ENCODE data around the gene DSCAM.

Gene DSCAM

DNA sequence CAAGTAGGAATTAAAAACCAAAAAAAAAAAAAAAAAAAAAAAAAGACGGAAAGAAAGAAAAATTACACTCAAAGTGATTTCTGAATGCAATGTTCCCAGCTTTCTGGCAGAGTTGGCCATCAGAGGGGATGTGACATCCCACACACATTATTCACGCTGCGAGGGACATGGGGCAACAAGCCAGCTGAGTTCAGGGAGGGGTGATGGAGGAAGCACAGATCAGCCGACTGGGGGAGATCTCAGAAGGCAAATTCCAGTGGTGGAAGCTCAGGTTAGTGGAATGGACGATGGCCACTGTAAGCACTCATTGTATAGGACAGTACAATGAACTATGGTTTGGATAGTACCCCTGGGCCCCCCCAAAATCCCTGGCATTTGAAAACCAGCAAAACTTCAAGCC is 667.8 kb downstream of the DSCAM start:
- TF ChIP-seq, protein P1, sequence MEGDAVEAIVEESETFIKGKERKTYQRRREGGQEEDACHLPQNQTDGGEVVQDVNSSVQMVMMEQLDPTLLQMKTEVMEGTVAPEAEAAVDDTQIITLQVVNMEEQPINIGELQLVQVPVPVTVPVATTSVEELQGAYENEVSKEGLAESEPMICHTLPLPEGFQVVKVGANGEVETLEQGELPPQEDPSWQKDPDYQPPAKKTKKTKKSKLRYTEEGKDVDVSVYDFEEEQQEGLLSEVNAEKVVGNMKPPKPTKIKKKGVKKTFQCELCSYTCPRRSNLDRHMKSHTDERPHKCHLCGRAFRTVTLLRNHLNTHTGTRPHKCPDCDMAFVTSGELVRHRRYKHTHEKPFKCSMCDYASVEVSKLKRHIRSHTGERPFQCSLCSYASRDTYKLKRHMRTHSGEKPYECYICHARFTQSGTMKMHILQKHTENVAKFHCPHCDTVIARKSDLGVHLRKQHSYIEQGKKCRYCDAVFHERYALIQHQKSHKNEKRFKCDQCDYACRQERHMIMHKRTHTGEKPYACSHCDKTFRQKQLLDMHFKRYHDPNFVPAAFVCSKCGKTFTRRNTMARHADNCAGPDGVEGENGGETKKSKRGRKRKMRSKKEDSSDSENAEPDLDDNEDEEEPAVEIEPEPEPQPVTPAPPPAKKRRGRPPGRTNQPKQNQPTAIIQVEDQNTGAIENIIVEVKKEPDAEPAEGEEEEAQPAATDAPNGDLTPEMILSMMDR (IDR thresholded peaks at IDR 0.05), result no peak

DNA sequence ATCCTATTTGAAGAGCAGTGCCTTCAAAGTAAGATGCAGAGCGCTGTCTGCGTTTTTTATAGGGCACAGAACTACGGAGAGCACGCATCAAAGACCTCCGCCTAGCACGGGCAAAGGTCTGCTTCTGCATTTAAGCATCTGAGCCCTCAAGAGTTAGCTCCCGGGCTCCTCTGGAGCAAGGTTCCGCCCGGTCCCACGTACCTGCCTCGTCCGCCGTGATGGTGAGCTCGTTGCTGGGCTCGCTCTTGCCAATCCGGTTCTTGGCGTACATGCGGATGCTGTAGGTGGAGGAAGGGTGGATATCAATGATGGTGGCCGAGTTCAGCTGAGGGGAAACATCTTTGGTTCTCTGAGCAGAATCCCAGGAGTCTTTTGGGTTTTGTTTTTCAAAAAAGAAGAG is 668.2 kb downstream of the DSCAM start:
- TF ChIP-seq, protein P1 (IDR thresholded peaks at IDR 0.05), result no peak

DNA sequence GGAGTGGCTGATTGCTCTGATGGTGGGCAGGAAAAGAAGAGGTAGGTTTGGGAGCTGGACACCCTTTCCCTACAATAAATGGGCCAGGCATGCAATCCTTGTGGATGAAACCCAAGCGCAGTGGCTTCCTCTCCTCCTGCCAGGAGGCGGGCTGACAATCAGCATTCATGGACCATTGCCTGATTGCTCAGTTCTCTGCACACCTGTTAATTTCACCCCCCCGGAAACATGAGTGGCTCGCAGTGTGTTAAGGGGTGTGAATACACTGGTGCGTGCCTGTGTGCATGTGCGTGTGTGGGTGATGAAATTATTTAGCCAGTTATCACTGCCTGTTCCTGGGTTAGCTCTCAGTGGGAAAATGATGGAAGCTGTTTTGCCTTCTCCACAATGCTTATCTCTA is 669.0 kb downstream of the DSCAM start:
- TF ChIP-seq, protein P1 (IDR thresholded peaks at IDR 0.05), result no peak

DNA sequence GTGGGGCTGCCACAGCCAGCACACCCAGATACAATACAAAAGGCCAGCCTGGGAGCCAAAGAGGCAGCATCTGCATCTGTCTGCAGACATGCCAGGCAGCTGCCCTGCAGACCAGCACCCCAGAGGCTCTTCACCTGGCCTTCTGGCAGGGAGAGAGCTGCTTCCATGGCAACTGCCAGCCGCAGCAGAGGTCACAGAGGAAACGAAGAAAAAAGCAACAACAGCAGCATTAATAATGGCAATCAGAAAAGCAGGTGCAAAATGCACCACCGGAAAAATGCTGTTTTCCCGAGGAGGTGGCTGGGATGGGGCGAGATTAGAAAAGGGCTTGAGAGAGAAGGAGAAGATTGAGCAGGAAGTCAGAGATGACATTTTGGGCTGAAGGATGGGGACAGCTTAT is 670.2 kb downstream of the DSCAM start:
- TF ChIP-seq, protein P1 (IDR thresholded peaks at IDR 0.05), result no peak

DNA sequence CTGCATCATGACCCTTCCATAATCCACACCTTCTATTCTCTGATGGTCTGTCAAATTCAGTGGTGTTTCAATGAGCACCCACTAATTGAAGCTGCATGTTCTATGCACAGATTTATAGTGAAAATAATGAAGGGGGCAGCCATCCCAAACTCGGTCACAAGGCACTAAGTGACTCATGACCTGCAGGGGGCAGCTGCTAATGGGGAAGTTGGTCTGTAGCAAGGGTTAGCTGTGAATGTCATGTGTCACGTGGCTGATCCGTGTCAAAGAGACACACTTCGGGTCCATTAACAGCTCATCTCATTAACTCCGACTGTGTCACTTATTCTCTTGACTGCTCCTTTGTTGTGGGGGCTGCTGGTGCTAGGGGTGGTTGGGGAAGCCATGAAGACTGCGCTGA is 673.1 kb downstream of the DSCAM start:
- TF ChIP-seq, protein P1 (IDR thresholded peaks at IDR 0.05), result no peak

DNA sequence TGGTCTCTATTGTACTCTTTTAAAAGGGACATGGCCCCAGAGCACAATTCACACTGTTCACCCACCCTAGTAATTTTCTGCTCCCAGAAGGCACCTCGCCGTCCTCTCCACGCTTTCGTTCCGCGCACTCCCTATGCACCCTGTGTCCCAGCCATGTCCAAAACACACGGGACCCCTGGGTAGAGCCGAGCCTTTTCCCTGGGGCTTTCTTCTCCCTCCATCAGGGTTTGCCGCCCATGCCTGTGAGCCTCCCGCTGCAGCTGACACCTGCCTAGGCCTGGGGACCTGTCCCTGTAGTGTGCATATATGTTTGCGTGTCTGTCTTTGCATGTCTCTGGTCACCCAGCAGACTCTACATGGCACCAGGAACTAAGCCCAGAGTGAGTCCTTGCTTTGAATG is 677.0 kb downstream of the DSCAM start:
- TF ChIP-seq, protein P1 (IDR thresholded peaks at IDR 0.05), result no peak

DNA sequence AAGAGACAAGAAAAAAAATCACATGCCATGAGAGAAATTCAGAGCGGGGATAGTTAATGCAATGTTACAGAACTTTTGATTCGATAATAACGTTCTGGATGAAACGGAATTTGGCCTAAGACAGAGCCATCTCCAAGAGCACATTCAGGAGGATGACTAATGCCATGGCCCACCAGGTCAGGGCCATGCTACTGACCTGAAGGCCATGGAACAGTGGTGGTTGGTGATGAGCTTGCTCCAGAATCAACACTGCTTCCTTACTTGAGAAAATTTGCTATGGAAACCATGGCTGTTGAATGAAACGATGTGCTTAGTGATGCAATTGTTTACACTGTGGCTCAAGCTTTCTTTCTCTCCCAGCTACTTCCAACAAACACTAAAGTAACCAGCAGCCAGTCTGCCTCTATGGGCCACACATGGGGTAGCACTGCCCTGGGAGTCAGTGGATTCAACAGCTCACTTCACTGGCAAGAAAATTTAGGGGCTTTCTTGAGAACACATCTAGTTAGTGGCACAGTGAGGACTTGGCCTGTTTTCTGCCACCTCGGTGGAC is 680.6 kb downstream of the DSCAM start:
- TF ChIP-seq, protein P1 (IDR thresholded peaks at IDR 0.05), result no peak

DNA sequence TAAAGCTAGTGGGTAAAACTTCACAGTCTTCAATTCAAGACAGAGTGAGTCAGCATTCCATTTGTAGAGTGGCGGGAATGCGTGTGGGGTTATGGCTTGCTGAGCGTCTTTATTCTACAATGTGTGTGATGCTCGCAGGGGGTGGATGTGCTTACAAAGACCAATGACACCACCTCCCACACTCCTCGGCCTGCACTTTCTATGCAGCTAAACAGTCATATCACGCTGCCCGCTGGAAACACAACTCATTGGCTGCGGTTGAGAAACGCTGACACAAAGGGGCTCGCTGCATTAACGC is 681.2 kb downstream of the DSCAM start:
- TF ChIP-seq, protein P1 (IDR thresholded peaks at IDR 0.05), result no peak
